Measurements from ENCODE around the gene REPIN1. TPM values are rescaled to one million over a fixed set of nuclear protein-coding genes. Genes with fewer than 3 reads are reported as not detected.

Gene REPIN1
- total RNA-seq, 1 donor from 2014 or later: 262 TPM

GRCh38 chr7:150336746-150337145, 31.9 kb upstream of the REPIN1 start:
- no peak for DNase-seq (ENCODE audit: low read depth)

GRCh38 chr7:150337179-150337578, 31.4 kb upstream of the REPIN1 start:
- no peak for DNase-seq (ENCODE audit: low read depth)

- DNase-seq (ENCODE audit: low read depth): peak; percentile 90
Measured at GRCh38 chr7:150337659-150338081, 31.0 kb upstream of the REPIN1 start.

DNA sequence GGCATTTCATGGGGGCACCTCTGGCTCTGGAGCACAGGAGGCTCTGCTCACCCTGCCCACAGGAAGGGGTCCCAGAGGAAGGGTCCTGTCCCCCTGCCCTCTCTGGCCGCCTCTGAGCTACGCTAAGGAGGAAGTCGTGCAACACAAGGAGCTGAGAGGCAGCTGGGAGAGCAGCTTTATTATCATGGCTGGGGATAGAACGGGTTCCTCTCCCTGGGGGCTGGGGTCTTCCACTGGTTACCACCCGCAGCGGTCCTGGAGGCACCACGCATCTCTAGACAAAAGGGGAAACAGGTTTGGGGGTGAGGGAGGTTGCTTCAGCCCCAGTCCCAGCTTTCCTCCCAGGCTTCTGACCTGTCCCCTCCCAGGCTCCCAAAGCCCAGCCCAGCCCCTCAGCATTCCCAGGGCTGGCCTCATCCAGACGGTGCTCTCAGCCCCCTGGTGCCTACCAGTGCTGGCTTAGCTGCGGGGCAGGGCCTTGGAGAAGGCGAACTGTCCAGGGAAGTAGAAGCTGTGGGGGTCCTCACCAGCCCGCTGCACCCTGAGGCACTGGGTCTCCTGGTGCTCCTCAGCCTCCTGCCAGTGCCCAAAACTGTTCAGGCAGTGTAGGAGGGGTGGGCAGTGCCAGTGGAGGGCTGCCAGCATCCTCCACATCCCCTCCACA, 30.3 kb upstream of the REPIN1 start:
- no peak for DNase-seq (ENCODE audit: low read depth)

DNA sequence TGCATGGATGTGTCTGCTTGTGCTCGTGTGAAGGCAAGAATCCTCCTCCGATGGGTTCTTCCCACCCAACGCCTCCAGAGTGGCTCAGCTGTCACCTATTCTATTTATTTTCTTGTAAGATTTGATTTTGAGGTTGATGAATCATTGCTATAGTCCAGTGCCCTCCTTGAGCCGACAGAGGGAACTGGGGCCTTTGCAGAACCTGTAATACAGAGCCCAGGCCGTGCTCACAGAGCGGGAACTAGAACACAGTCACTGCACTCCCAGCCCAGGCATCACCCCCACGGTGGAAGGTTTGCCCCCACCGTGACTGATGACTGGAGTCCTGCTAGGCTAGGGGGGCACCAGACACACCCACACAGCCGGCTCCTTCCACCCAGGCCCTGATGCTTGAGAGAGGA, 29.2 kb upstream of the REPIN1 start:
- peak; percentile 81 for DNase-seq (ENCODE audit: low read depth)

- DNase-seq (ENCODE audit: low read depth): peak; percentile 97
Measured at GRCh38 chr7:150340024-150340749, 28.4 kb upstream of the REPIN1 start.

- DNase-seq (ENCODE audit: low read depth): no peak
Measured at GRCh38 chr7:150340875-150341262, 27.8 kb upstream of the REPIN1 start.

- DNase-seq (ENCODE audit: low read depth): no peak
Measured at GRCh38 chr7:150341263-150342120, 27.1 kb upstream of the REPIN1 start, which contains the start of gene RARRES2. TSS of gene RARRES2 (minus strand) at chr7:150341629. CDS start at chr7:150340609, 1,020 bp downstream.

GRCh38 chr7:150342121-150342408, 26.6 kb upstream of the REPIN1 start:
- no peak for DNase-seq (ENCODE audit: low read depth)

DNA sequence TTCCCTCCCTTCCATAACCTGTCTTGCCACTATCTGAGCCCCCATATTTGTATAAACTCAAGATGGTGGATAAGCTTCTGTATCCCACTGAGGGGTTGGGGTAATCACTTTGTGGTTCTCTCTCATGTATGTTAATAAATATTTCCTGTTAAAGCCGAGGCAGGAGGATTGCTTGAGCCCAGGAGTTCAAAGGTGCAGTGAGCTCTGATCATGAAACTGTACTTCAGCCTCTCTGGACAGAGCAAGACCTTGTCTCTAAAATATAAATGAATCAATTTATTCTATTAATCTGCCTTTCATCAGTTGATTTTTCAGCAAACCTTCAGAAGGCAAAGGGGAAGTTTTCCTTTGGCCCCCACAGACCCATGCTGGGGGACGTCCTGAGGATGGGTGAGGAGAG, 25.4 kb upstream of the REPIN1 start:
- no peak for DNase-seq (ENCODE audit: low read depth)

GRCh38 chr7:150344299-150344698, 24.3 kb upstream of the REPIN1 start:
- DNase-seq (ENCODE audit: low read depth): no peak

DNA sequence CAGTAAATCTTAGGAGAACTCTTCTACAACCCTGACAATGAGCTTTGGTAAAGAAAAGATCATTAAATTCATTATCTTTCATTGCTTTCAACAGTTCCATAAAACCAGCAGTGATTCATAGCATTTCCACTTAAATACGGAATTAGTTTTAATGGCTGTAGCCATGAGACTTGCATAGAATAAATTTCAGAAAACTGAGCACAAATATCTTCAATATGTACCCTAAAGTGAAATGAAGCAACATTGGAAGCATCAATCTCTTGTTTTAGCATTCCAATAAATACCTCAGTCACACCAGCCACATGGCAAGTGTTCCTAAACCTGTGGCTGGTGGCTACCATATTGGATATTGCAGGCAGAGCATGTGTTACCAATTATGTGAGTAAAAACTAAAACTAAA, 23.6 kb upstream of the REPIN1 start:
- DNase-seq (ENCODE audit: low read depth): no peak

DNA sequence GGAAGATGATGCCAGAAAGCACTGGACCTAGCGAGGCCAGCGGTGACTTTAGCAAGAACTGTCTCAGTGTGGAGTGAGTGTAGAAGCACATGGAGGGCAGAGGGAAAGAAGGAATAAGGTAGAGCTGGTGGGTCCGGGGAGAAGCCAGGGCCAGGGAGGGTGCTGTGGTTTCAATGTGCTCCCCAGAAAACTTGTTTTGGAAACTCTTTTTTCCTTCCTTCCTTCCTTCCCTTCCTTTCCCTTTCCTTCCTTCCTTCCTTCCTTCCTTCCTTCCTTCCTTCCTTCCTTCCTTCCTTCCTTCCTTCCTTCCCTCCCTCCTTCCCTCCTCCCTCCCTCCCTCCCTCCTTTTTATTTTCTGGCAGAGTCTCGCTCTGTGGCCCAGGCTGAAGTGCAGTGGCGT, 21.7 kb upstream of the REPIN1 start:
- DNase-seq (ENCODE audit: low read depth): no peak

DNA sequence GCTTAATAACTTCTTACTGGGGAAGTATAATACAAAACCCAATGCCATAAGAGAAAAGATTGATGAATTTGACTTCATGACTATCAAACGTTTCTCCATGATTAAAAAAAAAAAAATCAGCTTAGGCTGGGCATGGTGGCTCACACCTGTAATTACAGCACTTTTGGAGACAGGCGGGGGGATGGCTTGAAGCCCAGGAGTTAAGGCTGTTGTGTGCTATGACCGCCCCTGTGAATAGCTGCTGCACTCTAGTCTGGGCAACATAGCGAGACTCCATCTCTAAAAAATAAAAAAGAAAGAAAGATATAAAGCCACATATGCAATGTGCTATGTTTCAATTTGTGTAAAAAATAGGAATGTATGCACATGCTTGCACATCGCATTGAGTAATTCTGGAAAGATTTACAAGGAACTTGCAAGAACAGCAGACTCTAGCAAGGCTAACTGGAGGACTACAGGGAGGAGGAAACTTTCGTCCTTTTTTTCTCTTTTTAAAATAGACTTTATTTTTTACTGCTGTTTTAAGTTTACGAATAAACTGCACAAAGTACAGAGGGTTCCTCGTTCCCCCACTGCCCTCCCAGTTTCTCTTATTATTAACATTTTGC, 16.9 kb upstream of the REPIN1 start:
- DNase-seq (ENCODE audit: low read depth): no peak

DNA sequence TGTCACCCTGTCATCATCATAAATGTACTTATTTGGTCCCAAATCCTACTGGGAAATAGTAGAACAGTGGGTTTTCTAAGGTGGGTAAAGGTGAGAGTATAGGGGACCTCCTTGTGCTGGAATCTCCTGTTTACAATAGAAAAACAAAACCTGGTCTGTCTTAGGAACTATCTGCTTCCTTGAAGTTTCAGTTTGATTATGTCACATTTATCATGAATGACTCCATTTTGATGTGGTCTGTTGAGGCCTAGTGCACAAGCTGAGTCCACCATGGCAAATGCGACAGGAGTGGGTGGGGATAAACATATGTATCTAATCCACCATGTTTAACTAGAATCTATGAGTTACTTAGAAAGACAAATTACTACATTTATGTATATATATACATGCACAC, 13.0 kb upstream of the REPIN1 start:
- no peak for DNase-seq (ENCODE audit: low read depth)

DNA sequence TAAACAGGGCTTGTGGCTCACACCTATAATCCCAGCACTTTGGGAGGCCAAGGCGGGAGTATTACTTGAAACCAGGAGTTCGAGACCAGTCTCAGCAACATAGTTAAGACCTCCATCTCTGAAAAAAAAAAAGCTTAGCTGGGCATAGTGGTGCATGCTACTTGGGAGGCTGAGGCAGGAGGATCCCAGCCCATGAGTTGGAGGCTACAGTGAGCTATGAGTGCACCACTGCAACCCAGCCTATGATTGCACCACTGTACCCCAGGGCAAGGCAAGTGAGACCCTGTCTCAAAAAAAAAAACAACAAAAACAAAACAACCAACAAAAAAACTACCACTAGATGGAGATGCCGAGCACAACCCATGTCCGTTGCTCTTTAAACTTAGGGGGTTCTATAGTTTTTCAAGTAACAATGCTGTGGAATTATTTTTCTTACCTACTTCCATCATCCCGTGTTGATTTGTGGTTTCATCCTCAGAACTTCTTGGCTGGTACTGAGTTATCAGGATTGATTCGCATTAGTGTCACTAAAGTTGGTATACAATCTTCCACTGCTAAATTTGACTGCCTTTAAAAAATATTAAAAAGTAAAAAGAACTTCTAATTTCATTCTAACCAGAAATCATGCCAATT, 12.2 kb upstream of the REPIN1 start:
- DNase-seq (ENCODE audit: low read depth): peak; percentile 67

GRCh38 chr7:150357270-150357669, 11.4 kb upstream of the REPIN1 start:
- peak; percentile 76 for DNase-seq (ENCODE audit: low read depth)

GRCh38 chr7:150357771-150358427, 10.7 kb upstream of the REPIN1 start:
- no peak for DNase-seq (ENCODE audit: low read depth)

- no peak for DNase-seq (ENCODE audit: low read depth)
Measured at GRCh38 chr7:150358433-150358832, 10.2 kb upstream of the REPIN1 start.

- DNase-seq (ENCODE audit: low read depth): no peak
Measured at GRCh38 chr7:150358988-150359621, 9.5 kb upstream of the REPIN1 start.

All from myocyte (in vitro differentiated cells).